OCI-LY1 (cell line): ENCODE measurements around the gene ALDH1A1.

Source experiments
- H2AFZ ChIP-seq: fragments of 200-600 bp; sonication (generic), shearing (Covaris generic); 2 replicates; pipeline ENCODE4 v1.6.0; 2014; ENCODE audit warnings: antibody characterized with exemption, mild to moderate bottlenecking, low read length
- H3F3A ChIP-seq: fragments of 200-600 bp; sonication (generic), shearing (Covaris generic); 2 replicates; pipeline ENCODE4 v1.6.0; 2014; ENCODE audit warnings: mild to moderate bottlenecking, antibody characterized with exemption, low read length, moderate library complexity; ENCODE audit not compliant: insufficient read depth
- H3K27ac ChIP-seq: fragments of 200-600 bp; sonication (generic); 2 replicates; pipeline ENCODE4 v1.5.1; 2014; ENCODE audit warnings: low read length, mixed run types, mild to moderate bottlenecking, low read depth; ENCODE audit not compliant: poor library complexity, severe bottlenecking
- H3K27me3 ChIP-seq: fragments of 200-600 bp; sonication (generic); 2 replicates; pipeline ENCODE4 v1.6.0; 2014; ENCODE audit warnings: antibody characterized with exemption, mild to moderate bottlenecking, low read length, moderate library complexity; ENCODE audit not compliant: insufficient read depth
- H3K36me3 ChIP-seq: fragments of 200-600 bp; sonication (generic); 2 replicates; pipeline ENCODE4 v1.6.1; 2014; ENCODE audit warnings: mild to moderate bottlenecking, antibody characterized with exemption, low read length, moderate library complexity, mixed read lengths; ENCODE audit not compliant: insufficient read depth
- H3K4me1 ChIP-seq: fragments of 200-600 bp; sonication (generic); 2 replicates; pipeline ENCODE4 v1.5.1; 2014; ENCODE audit warnings: mild to moderate bottlenecking, low read length, moderate library complexity; ENCODE audit not compliant: insufficient read depth, severe bottlenecking
- H3K4me2 ChIP-seq: fragments of 200-600 bp; sonication (generic), shearing (Covaris generic); 2 replicates; pipeline ENCODE4 v1.6.1; 2014; ENCODE audit warnings: low read length
- H3K4me3 ChIP-seq: fragments of 200-600 bp; sonication (generic); 2 replicates; pipeline ENCODE4 v1.5.1; 2014; ENCODE audit warnings: low read length, low read depth, mild to moderate bottlenecking, mixed read lengths; ENCODE audit not compliant: poor library complexity, severe bottlenecking
- H3K79me2 ChIP-seq: fragments of 200-600 bp; shearing (Covaris generic); 2 replicates; pipeline ENCODE4 v1.6.1; 2016; ENCODE audit warnings: mixed run types, low read length, mixed read lengths; ENCODE audit not compliant: insufficient read depth
- H3K9ac ChIP-seq: fragments of 200-600 bp; sonication (generic), shearing (Covaris generic); 2 replicates; pipeline ENCODE4 v1.6.1; 2014; ENCODE audit warnings: mild to moderate bottlenecking, low read length, mixed read lengths
- H3K9me2 ChIP-seq: fragments of 200-600 bp; sonication (generic), shearing (Covaris generic); 2 replicates; pipeline ENCODE4 v1.6.1; 2014; ENCODE audit warnings: low read depth, mild to moderate bottlenecking, low read length, mixed read lengths
- H3K9me3 ChIP-seq: fragments of 200-600 bp; shearing (Covaris generic); 2 replicates; pipeline ENCODE4 v1.6.1; 2014; ENCODE audit warnings: low read length, mixed read lengths
- H4K20me1 ChIP-seq: fragments of 200-600 bp; sonication (generic), shearing (Covaris generic); 2 replicates; pipeline ENCODE4 v1.6.0; 2016; ENCODE audit warnings: mild to moderate bottlenecking, low read length; ENCODE audit not compliant: insufficient read depth
- CTCF ChIP-seq: fragments of 200-600 bp; sonication (generic), shearing (Covaris generic); IDR thresholded peaks from 2 replicates; pipeline ENCODE4 v1.5.1; 2017; ENCODE audit warnings: mild to moderate bottlenecking, antibody characterized with exemption, low read length, moderate library complexity, mixed read lengths
- EZH2 ChIP-seq: fragments of 200-600 bp; sonication (generic), shearing (Covaris generic); IDR thresholded peaks from 2 replicates; pipeline ENCODE4 v1.8.0; 2017; ENCODE audit warnings: borderline replicate concordance, mixed run types, mild to moderate bottlenecking, antibody characterized with exemption, low read length, moderate library complexity, mixed read lengths

The ALDH1A1 gene

GRCh38 chr9:72855890-72856523 lies 96.8 kb downstream of the ALDH1A1 start:
- H3K9me3 ChIP-seq, result no peaks in the 10 kb centered on the region
- H3K27ac ChIP-seq, result no peak overlapping the region
- no peak overlapping the region for H2AFZ ChIP-seq
- H3K4me1 ChIP-seq, result no peaks in the 10 kb centered on the region
- H3F3A ChIP-seq, result no peaks in the 10 kb centered on the region
- H3K4me3 ChIP-seq, result no peak overlapping the region
- H3K27me3 ChIP-seq, result no peaks in the 10 kb centered on the region
- no peaks in the 10 kb centered on the region for H3K79me2 ChIP-seq
- no peaks in the 10 kb centered on the region for H3K9me2 ChIP-seq
- TF ChIP-seq CTCF (no peak), EZH2 (no peak)
- H3K9ac ChIP-seq, result no peak overlapping the region
- no peaks in the 10 kb centered on the region for H4K20me1 ChIP-seq
- H3K4me2 ChIP-seq, result no peak overlapping the region
- H3K36me3 ChIP-seq, result no peaks in the 10 kb centered on the region

DNA sequence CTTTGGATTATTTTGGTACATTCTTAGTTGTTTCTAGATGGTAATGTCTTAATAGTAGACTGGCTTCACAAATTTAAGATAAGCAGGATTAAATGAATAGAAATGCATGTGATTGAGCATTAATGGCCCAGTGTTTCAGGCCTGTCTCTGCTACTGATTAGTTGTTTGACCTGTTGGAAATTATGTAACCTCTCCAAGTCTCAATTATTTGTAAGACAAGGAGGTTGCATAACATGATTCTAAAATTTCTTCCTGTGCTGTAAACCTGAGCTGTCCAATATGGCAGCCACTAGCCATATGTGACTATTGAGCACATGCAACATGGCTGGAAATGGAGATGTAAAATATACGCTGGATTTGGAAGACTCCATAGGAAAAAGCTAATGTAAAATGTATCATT lies 97.5 kb downstream of the ALDH1A1 start:
- no peaks in the 10 kb centered on the region for H3K36me3 ChIP-seq
- no peaks in the 10 kb centered on the region for H3K9me2 ChIP-seq
- H3K4me1 ChIP-seq, result no peaks in the 10 kb centered on the region
- no peak overlapping the region for H2AFZ ChIP-seq
- no peaks in the 10 kb centered on the region for H3F3A ChIP-seq
- no peaks in the 10 kb centered on the region for H3K79me2 ChIP-seq
- H3K4me2 ChIP-seq, result no peak overlapping the region
- no peak overlapping the region for H3K27ac ChIP-seq
- no peaks in the 10 kb centered on the region for H4K20me1 ChIP-seq
- H3K9me3 ChIP-seq, result no peaks in the 10 kb centered on the region
- TF ChIP-seq CTCF (no peak), EZH2 (no peak)
- H3K4me3 ChIP-seq, result no peak overlapping the region
- no peak overlapping the region for H3K9ac ChIP-seq
- H3K27me3 ChIP-seq, result no peaks in the 10 kb centered on the region
